GM19240 (cell line): Measurements from ENCODE around the gene ADGRB3.
"Not testable (repeated sequence)": the region's sequence is repeated elsewhere in the genome, so short reads cannot be mapped to it uniquely, and the experiment has no call there.

ENCODE experiments used
- DNase-seq: peaks from one replicate; pipeline ENCODE4 v3.0.0; 2011; ENCODE audit warnings: low spot score; ENCODE audit not compliant: insufficient read length

Gene ADGRB3

GRCh38 chr6:68919537-68919936 lies 284.5 kb downstream of the ADGRB3 start:
- no peak for DNase-seq

- no peak for DNase-seq
Observed at GRCh38 chr6:68941345-68941744, 306.3 kb downstream of the ADGRB3 start.

GRCh38 chr6:68947721-68948120 lies 312.6 kb downstream of the ADGRB3 start:
- no peak for DNase-seq

DNA sequence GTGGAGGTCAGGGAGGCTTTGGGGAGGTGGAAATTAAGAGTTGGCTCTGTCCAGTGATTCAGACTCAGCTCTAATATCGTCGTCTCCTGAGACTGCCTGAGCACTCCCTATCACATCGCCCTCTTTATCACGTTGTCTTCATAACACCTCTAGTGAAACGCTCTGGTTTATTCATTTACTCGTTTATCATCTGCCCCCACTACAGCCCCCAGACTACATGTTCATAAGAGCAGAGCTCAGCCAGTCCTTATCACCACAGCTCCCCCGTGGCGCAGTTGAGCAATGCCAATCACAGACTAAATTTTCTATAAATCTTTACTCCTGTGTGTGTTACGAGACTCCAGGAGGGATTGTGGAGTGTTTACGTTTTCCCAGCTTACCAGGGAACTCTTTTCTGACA lies 316.2 kb downstream of the ADGRB3 start:
- no peak for DNase-seq

- DNase-seq, result no peak
Observed at GRCh38 chr6:68958327-68958726, 323.2 kb downstream of the ADGRB3 start.

DNA sequence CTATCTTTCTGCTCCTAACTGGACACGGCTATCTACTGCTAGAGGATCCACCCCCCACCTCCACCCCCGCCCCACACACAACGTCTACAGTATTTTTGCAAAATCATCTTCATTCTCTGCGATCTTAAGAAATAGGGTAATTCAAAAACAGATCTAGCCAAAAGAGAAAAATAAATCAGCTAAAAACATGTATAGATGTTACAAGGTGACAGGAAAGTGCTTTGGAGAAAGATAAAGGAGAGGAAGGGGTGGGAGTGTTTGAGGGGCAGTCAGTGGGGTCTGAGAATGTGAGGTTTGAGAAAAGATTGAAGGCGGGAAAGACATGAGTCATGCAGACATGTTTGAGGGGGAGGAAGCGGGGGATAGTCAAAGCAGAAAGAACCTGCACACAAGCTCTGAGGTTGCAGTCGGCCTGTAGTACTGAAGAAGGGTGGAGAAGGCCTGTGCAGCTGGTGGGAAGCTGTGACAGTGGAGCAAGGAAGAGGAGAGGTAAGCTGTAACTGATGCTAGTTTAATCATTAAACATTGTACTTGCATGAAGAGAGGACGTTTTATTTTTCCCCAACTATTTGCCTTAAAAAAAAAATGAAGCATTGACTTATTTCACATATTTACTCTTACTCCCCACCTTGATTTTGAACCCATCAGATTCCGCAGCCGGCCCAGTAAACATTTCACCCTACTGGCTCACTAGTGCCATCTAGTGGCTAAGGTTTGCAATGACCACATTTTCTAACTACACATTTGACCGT lies 332.6 kb downstream of the ADGRB3 start:
- peak; percentile 23 for DNase-seq

DNA sequence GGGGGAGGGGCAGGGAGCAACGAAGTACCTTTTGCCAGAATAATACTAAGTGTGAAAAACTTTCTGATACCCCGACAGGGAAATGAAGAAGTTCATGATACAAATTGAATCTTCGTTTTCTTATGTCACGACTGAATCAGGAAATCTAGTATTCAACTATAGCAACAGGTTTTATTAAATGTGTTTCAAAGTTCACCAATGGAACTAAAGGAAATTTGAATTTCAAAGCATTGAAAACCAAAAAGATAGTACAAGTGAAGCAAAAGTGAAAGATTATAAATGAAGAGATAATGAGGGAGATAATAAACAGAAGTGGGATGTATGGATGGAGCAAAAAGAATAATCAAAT lies 333.2 kb downstream of the ADGRB3 start:
- DNase-seq, result no peak

- no peak for DNase-seq
Observed at GRCh38 chr6:68973066-68973465, 338.0 kb downstream of the ADGRB3 start.

- DNase-seq, result no peak
Observed at GRCh38 chr6:68975064-68975463, 340.0 kb downstream of the ADGRB3 start.

GRCh38 chr6:68975816-68976215 lies 340.7 kb downstream of the ADGRB3 start:
- DNase-seq, result no peak

DNA sequence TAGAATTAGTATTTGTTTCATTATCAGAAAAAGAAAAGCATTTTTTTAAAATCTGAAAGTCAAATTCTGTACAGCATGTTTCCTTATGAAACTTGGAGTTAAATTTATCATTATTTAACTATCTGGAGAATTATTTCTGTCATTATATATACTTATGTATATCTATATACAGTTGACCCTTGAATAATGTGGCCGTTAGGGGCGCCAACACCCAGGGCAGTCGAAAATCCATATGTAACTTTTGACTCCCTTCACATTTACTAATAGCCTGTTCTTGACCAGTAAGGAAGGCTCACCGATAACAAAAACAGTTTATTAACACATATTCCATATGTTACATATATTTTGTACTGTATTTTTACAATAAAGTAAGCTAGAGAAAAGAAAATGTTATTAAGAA lies 341.2 kb downstream of the ADGRB3 start:
- DNase-seq, result no peak

DNA sequence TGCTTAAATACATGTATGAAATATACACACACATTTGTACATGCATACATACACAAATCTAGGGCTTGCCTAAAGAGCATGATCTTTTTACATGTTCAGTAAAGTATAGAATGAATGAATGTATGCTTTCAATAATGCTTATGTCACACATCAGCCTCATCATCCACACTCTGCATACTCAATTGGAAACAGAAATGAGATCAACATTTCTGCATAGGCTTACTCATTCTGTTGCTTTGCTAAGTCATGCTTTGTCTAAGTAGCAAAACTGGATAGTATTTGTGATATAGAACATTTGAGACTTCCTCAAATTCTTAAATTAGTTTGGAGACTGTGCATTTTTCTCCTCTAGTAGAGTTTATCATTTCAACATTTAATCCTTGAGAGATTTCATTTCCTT lies 343.3 kb downstream of the ADGRB3 start:
- DNase-seq, result no peak

DNA sequence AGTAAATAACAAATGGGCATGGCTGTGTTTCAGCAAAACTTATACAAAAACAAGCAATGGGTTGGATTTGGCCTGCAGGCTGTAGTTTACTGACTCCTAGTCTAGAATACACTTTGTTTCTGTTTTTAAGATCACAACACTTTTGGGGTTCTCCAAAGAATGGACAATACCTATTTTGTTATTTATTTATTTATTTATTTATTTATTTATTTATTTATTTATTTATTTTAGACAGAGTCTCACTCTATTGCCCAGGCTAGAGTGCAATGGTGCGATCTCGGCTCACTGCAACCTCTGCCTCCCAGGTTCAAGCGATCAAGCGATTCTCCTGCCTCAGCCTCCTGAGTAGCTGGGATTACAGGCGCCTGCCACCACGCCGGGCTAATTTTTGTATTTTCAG lies 346.6 kb downstream of the ADGRB3 start:
- not testable (repeated sequence) for DNase-seq

DNA sequence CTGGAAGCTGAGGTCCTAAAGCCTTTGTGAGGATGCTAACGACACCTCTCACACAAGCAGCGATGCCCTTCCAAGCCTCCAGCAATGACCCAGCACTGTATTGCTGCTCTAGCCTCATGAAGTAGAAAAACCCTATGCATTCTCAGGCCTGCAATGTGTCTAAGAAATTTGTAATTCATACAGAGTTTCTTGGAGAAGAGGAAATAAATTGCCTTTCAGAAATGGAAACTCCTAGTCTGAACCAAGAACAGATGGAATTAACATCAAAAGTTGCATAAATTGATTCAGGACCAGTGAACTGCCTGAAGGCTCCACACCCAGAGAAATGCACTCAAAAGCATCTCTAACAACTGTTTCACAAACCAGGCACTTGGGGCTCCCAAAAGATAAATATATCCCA lies 353.6 kb downstream of the ADGRB3 start:
- no peak for DNase-seq

GRCh38 chr6:68990317-68990716 lies 355.2 kb downstream of the ADGRB3 start:
- DNase-seq, result no peak

DNA sequence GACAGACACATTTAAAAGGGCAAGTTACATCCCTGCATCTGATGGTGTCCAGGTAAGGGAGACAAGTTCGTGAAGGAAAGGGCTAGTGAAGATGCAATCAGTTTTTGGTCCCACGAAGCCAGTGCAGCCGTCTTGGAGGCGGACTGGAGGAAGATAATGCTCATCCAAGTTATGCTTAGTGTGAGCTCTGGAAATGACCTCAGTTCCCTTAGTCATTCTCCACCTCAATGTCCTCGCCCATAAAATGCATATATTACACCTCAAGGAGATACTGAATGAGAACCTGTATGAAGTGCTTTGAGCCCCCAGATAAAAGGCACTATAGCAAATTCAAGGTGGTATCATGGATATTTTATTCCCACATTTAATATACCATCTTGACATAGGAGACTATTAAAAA lies 358.8 kb downstream of the ADGRB3 start:
- DNase-seq, result no peak

DNA sequence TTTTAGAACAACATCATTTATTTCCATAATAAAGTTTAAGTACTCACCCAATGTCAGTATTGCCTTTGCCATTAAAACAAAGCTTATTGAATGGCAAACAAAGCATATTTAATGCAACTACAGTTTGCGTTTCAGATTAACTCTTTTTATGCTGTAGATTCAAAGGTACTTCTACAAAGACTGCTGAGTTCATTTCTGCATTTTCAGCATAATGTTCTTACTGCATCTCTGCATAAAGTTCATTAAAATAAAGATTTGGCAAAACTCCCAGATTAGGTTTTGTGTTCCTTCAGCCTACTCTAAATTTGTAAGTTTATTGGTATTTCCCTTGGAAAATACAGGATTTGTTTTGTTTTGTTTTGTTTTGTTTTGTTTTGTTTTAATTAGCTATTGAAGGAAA lies 359.4 kb downstream of the ADGRB3 start:
- no peak for DNase-seq

- DNase-seq, result no peak
Observed at GRCh38 chr6:69005199-69005598, 370.1 kb downstream of the ADGRB3 start.

DNA sequence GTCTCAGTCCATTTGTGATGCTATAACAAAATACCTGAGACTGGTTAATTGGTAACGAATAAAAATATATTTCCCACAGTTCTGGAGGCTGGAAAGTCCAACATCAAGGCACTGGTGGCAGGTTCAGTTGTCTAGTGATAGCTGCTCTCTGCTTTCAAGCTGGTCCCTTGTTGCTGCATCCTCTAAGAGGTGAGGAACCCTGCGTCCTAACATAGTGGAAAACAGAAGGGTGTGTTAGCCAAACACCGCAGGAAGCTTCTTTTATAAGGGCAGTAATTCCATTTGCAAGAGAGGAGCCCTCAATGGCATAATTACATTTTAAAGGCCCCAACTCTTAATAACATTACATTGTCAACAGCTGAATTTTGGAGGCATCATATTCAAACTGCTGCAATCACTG lies 372.7 kb downstream of the ADGRB3 start:
- DNase-seq, result no peak

GRCh38 chr6:69012211-69012610 lies 377.1 kb downstream of the ADGRB3 start:
- DNase-seq, result no peak

GRCh38 chr6:69012876-69013275 lies 377.8 kb downstream of the ADGRB3 start:
- DNase-seq, result no peak

GRCh38 chr6:69018906-69019305 lies 383.8 kb downstream of the ADGRB3 start:
- DNase-seq, result no peak

GRCh38 chr6:69019832-69020231 lies 384.8 kb downstream of the ADGRB3 start:
- DNase-seq, result no peak

GRCh38 chr6:69022993-69023392 lies 387.9 kb downstream of the ADGRB3 start:
- DNase-seq, result no peak
